ENCODE data around the gene MAP7.

The MAP7 gene

DNA sequence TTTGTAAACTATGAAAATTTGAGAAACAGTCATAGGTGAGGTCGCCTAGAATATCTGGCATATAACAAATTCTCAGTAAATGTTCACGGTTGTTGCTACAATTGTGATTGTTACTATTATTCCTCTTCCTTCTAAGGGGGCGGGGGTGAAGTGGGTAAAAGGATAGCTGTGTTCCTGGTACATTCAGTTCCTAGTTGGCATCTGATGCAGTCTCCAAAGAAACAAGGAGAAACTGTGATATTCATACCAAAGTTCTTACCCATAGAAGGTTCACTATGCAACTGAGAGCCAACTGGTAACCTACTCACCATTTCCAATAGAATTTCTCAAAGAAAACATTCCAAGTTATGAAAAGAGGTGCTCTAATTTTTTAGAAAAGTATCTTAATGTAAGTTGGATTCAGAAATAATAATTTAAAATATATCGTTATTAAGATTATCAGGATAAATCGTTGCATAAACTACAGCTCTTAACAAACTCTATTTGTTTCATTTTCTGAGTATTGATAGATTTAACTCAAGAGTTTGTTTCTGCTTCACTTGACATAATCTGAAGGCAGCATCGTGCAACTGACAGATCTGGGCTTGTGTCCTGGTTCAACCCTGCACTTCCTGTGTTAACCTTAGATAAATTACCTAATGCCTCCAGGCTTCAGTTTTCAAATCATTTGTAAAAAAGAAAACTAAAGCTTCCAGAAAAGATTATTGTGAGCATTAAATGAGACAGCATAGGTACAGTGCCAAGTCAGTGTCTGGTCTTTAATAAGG, 13.3 kb upstream of the MAP7 start:
- no peak overlapping the region for H3K4me3 ChIP-seq (ENCODE audit: low read depth, low read length)
- TF ChIP-seq, protein P1, sequence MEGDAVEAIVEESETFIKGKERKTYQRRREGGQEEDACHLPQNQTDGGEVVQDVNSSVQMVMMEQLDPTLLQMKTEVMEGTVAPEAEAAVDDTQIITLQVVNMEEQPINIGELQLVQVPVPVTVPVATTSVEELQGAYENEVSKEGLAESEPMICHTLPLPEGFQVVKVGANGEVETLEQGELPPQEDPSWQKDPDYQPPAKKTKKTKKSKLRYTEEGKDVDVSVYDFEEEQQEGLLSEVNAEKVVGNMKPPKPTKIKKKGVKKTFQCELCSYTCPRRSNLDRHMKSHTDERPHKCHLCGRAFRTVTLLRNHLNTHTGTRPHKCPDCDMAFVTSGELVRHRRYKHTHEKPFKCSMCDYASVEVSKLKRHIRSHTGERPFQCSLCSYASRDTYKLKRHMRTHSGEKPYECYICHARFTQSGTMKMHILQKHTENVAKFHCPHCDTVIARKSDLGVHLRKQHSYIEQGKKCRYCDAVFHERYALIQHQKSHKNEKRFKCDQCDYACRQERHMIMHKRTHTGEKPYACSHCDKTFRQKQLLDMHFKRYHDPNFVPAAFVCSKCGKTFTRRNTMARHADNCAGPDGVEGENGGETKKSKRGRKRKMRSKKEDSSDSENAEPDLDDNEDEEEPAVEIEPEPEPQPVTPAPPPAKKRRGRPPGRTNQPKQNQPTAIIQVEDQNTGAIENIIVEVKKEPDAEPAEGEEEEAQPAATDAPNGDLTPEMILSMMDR (IDR thresholded peaks at IDR 0.05; ENCODE audit: low read depth, low read length) = no peak

DNA sequence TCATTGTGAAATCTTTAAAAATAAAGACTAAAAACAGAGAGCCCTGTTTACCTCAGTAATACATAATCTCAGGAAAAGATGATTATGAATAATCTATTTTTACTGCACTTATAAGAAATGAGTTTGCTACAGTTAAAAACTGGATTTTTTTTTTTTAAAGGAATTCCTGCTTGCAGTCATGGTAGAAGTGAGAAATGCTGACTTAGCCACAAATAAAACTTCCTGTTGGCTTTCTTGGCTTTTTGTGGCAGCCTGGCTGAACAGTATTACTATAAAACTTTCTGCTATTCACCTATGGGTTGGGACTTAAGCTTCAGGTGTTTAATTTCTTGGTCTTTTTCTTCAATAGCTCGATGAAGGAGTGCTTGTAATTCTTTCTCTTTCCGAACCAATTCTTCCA, 12.0 kb upstream of the MAP7 start:
- H3K4me3 ChIP-seq (ENCODE audit: low read depth, low read length) = no peak overlapping the region
- TF ChIP-seq, protein P1 (IDR thresholded peaks at IDR 0.05; ENCODE audit: low read depth, low read length) = no peak

DNA sequence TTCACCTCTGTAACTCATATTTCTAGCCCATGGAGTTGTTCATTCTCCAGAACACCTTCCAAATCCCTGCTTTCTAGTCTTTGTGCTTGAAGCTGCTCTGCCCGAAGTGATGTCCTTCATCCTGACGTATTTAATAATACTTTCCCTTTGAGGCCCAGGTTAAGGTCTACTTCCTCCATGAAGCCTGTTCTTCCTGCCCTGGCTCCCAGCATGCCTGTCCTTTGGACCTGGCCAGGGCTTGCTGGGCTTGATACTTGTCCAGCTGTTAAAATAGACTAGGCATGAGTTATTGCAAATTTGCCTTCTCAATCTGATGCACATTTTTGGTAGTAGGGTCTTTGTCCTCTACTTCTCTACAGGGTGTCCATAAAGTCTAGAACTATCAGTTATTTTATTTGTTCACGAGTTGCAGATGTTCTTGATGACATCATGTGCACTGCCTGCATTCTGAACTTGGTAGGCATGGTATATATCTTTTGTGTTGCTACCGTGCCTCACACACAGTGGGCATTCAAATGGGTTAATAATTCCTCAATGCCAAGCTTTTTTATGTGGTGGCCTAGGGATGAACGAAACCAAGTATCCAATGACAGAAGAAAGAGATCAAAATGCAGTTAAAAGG, 3.1 kb upstream of the MAP7 start:
- TF ChIP-seq, protein P1 (IDR thresholded peaks at IDR 0.05; ENCODE audit: low read depth, low read length) = no peak
- no peak overlapping the region for H3K4me3 ChIP-seq (ENCODE audit: low read depth, low read length)

DNA sequence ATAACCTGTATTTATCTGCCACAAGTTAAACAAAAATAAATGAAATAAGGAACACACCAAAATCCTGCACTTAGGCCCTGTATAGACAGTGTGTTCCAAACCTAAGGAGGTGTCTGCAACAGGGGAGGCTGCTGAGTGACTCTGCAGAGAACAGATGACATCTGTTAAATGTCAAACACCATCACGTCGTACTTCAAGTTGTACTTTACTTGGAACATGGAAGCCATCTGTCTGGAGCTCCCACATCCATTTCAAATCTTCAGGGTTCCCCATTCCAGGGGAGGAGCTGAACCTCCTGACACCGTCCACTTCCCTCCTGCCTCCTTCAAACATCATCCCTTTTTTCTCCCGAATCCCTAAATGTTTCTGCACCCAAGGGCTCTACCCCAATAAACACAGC, 1.8 kb upstream of the MAP7 start:
- TF ChIP-seq, protein P1 (IDR thresholded peaks at IDR 0.05; ENCODE audit: low read depth, low read length) = no peak
- no peak overlapping the region for H3K4me3 ChIP-seq (ENCODE audit: low read depth, low read length)

DNA sequence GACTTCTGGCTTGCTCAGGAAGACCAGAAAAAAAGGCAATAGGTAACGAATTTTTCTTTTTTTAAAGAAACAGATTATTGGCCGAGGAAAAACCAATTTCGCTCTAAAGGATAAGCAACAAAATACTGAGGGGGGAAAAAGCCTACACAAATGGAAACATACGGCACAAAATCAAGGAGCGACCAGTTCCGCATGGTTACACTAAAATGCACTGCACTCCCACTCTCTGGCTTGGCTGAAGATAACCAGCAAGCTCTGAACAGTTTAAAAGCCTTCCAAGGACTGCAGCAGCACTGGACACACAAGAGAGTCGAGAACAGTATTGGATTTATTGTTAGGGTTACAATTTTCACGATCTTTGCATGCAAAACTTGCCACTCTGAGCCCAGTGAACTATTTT, 881 bp upstream of the MAP7 start:
- TF ChIP-seq, protein P1 (IDR thresholded peaks at IDR 0.05; ENCODE audit: low read depth, low read length) = no peak
- no peak overlapping the region for H3K4me3 ChIP-seq (ENCODE audit: low read depth, low read length)

DNA sequence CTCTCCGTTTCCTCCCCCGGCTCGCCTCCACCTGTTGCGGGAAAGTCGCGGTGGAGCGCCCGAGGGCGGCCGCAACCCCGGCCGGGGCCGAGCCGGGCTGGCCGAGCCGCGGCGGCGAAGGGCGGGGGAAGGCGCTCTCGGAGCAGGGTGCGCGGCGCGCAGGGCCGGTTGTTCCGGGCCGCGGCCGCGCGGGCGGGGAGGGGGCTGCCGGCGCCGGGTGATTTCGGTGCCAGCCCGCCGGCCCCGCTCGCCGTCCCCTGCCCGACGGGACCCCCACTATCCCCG, 235 bp downstream of the MAP7 start:
- peak overlapping the region; percentile 64 for H3K4me3 ChIP-seq (ENCODE audit: low read depth, low read length)
- TF ChIP-seq, protein P1 (IDR thresholded peaks at IDR 0.05; ENCODE audit: low read depth, low read length) = no peak

DNA sequence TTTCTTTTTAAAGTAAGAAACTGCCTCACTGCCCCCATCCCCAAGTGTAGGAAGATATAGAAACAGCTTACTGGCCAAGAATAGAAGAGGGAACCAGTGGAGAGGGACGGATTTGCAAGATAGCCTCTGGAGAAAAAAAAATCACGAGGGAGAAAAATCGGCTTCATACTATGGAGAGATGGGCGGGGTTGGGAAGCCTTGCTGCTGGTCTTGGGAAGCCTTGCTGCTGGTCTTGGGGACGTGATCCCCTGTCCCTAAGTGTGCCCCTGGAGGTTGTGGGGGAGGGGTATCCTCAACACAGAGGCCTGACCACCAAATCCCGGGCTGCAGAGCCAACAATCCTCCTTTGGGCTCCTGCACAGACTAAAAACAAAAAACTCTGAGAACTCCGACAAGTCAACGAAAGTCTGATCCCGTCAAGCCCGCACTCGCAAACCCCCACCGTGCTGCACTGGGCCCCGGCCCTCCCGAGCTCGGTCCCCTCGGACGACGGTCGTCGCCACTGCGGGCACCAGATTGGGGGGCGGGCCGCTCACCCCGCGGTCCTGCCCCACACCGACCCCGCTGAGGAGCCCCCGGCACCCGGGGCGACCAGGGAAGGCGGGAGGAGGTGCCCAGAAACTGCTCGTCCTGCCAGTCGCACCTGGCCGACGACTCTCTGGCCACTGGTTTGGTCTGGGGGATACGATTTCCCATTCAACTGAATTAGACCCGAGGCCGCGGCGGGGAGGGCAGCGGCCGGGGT, 750 bp downstream of the MAP7 start:
- TF ChIP-seq, protein P1 (IDR thresholded peaks at IDR 0.05; ENCODE audit: low read depth, low read length) = no peak
- peak overlapping the region; percentile 64 for H3K4me3 ChIP-seq (ENCODE audit: low read depth, low read length)
